HepG2 (cell line): ENCODE data around the gene MPC1L. TPM values are rescaled to one million over a fixed set of nuclear protein-coding genes. Genes with fewer than 3 reads are reported as not detected.
"Not testable (repeated sequence)": the region's sequence is repeated elsewhere in the genome, so short reads cannot be mapped to it uniquely, and the experiment has no call there.

Experiments
- ATAC-seq: fragments of 200-7000 bp; cut with Tn5 transposase; 3 replicates; pipeline ENCODE4 v1.9.1; 2020; ENCODE audit warnings: mild to moderate bottlenecking, moderate library complexity
- BruUV-seq: library from RNA; stranded (reverse); fragments of 400-500 nt; replicated peaks from 2 replicates; lab custom pipeline; 2021; lab: Mats Ljungman, UMichigan
- CTCF ChIA-PET: fragments of 300-600 bp; formaldehyde crosslinking; extraction: SDS; loops from one replicate; lab custom pipeline; 2021; ENCODE audit warnings: low total read pairs, inconsistent platforms, low intra/inter-chr PET ratio; lab: Yijun Ruan, JAX
- POLR2A ChIA-PET: fragments of 350-600 bp; sonication (Branson Sonifier 250); formaldehyde crosslinking; loops from one replicate; lab custom pipeline; 2020; ENCODE audit warnings: antibody characterized with exemption, inconsistent platforms; lab: Yijun Ruan, JAX
- DNase-seq: peaks from one replicate; pipeline ENCODE4 v3.0.0-alpha.2; 2015; ENCODE audit warnings: low spot score
- FAIRE-seq: peaks from 3 replicates; lab custom pipeline; 2011; peaks lifted over from hg19 to GRCh38; lab: Jason Lieb, UNC
- H2AFZ ChIP-seq: one replicate; pipeline ENCODE4 v1.6.1; 2011; ENCODE audit warnings: low read length, inconsistent platforms
- H3K27ac ChIP-seq: fragments of 300-600 bp; 3 replicates; pipeline ENCODE4 v1.8.0; 2011; ENCODE audit warnings: mixed run types, mild to moderate bottlenecking, mixed read lengths, low read length, inconsistent platforms; ENCODE audit not compliant: insufficient read depth; ENCODE audit errors: extremely low read length
- H3K27me3 ChIP-seq, 2 experiments: fragments of 200-600 bp in 1 of 2; 2 replicates in 1 of 2; 3 replicates in 1 of 2; pipeline versions ENCODE4 v1.6.0 to v1.8.0; 2011; ENCODE audit warnings: low read length in 2 of 2, mild to moderate bottlenecking in 2 of 2, moderate library complexity in 2 of 2, inconsistent platforms in 1 of 2; ENCODE audit not compliant: insufficient read depth in 2 of 2, control insufficient read depth in 1 of 2
- H3K36me3 ChIP-seq, 2 experiments: fragments of 200-600 bp in 1 of 2; replicated peaks in 1 of 2; 2 replicates in 1 of 2; 3 replicates in 1 of 2; pipeline versions ENCODE4 v1.5.1 to v1.8.0; 2011; ENCODE audit warnings: low read length in 2 of 2, inconsistent platforms in 1 of 2; ENCODE audit not compliant: insufficient read depth in 2 of 2, control insufficient read depth in 1 of 2
- H3K4me1 ChIP-seq: 2 replicates; pipeline ENCODE4 v1.5.1; 2012; ENCODE audit warnings: low read length, inconsistent platforms; ENCODE audit not compliant: insufficient read depth
- H3K4me2 ChIP-seq: 2 replicates; pipeline ENCODE4 v1.6.0; 2011; ENCODE audit warnings: low read depth, low read length, inconsistent platforms
- H3K4me3 ChIP-seq, 3 experiments: fragments of 200-600 bp in 1 of 3; sonication (generic), shearing (Covaris generic) in 1 of 3; replicated peaks in 1 of 3; 2 replicates each; pipeline ENCODE4 v1.5.1; 2011 to 2016; ENCODE audit warnings: low read length in 3 of 3, inconsistent platforms in 2 of 3, low read depth in 2 of 3, mild to moderate bottlenecking in 2 of 3, control low read depth in 1 of 3, mixed read lengths in 1 of 3; ENCODE audit not compliant: insufficient read depth in 1 of 3
- H3K79me2 ChIP-seq: one replicate; pipeline ENCODE4 v1.6.1; 2011; ENCODE audit warnings: low read length, inconsistent platforms; ENCODE audit not compliant: insufficient read depth
- H3K9ac ChIP-seq: 2 replicates; pipeline ENCODE4 v1.6.0; 2011; ENCODE audit warnings: mild to moderate bottlenecking, low read depth, low read length, inconsistent platforms; ENCODE audit not compliant: insufficient read depth
- H3K9me3 ChIP-seq: 2 replicates; pipeline ENCODE4 v1.5.1; 2012; ENCODE audit warnings: mild to moderate bottlenecking, low read length
- H4K20me1 ChIP-seq: 2 replicates; pipeline ENCODE4 v1.6.0; 2011; ENCODE audit warnings: inconsistent platforms, mild to moderate bottlenecking, low read length, moderate library complexity; ENCODE audit not compliant: insufficient read depth
- CBX1 ChIP-seq: IDR thresholded peaks from one replicate; pipeline ENCODE4 v1.6.1; 2016; ENCODE audit warnings: antibody characterized with exemption, low read depth
- HNF4G ChIP-seq, 2 experiments: sonication (generic) in 1 of 2; formaldehyde crosslinking in 1 of 2; IDR thresholded peaks; 2 replicates each; pipeline versions ENCODE4 v1.4.0 to v1.6.1; 2011 to 2020; ENCODE audit warnings: borderline replicate concordance in 2 of 2, low read depth in 2 of 2, mild to moderate bottlenecking in 2 of 2, low read length in 1 of 2, missing genetic modification reagents in 1 of 2, moderate library complexity in 1 of 2
- PTBP1 ChIP-seq: fragments of 200-400 bp; formaldehyde crosslinking; IDR thresholded peaks from 2 replicates; pipeline ENCODE4 v1.6.1; 2018; ENCODE audit warnings: low read length, low read depth; ENCODE audit not compliant: poor library complexity, severe bottlenecking
- RFXAP ChIP-seq: sonication (generic); formaldehyde crosslinking; IDR thresholded peaks from 2 replicates; pipeline ENCODE4 v1.4.0; 2020; ENCODE audit warnings: missing genetic modification reagents, borderline replicate concordance
- TARDBP ChIP-seq: sonication (generic); formaldehyde crosslinking; IDR thresholded peaks from 2 replicates; pipeline ENCODE4 v1.8.0; 2022; ENCODE audit warnings: mild to moderate bottlenecking, missing genetic modification reagents
- ZFP1 ChIP-seq: IDR thresholded peaks from 2 replicates; pipeline ENCODE4 v1.6.1; 2016
- ZNF207 ChIP-seq: fragments of 450-650 bp; IDR thresholded peaks from 2 replicates; pipeline ENCODE4 v1.6.1; 2016; ENCODE audit warnings: antibody characterized with exemption, borderline replicate concordance
- WGBS: methylation state at CpG from one replicate; pipeline ENCODE4 v1.1.6; 2017; ENCODE audit warnings: low lambda C conversion rate; 5-methylcytosine and 5-hydroxymethylcytosine counted together
- in situ Hi-C: cut with HindIII; loops from 2 replicates; pipeline ENCODE4 v1.10.0; 2017; ENCODE audit warnings: low pct_unique_long_range_greater_than_20kb; ENCODE audit not compliant: extremely low pct_ligation_motif_present
- intact Hi-C: fragments of 100-400 bp; cut with micrococcal nuclease; formaldehyde crosslinking; loops from one replicate; pipeline ENCODE4 v1.10.0; 2022; ENCODE audit not compliant: unreplicated experiment
- polyA plus RNA-seq, 8 experiments: library from polyadenylated mRNA; depleted of rRNA in 3 of 8; stranded (reverse) in 7 of 8; unstranded in 1 of 8; fragments of >200 nt; fragmentation: Illumina TruSeq in 4 of 8; extraction: Trizol in 4 of 8; gene quantifications; 2 replicates each; pipeline versions ENCODE4 v1.2.1 to v1.2.3, GENCODE V29; 2011 to 2016; ENCODE audit warnings: low read depth in 4 of 8, missing spikeins in 1 of 8, mixed read lengths in 1 of 8; ENCODE audit not compliant: insufficient read depth in 1 of 8
- total RNA-seq, 5 experiments: library from RNA; depleted of rRNA; stranded (reverse); fragments of >200 nt; fragmentation: Illumina TruSeq; extraction: Trizol; gene quantifications; 2 replicates each; pipeline ENCODE4 v1.2.3, GENCODE V29; 2016; ENCODE audit warnings: low read depth in 1 of 5
- TF ChIP-seq, protein P1 (sequence below): sonication (generic); formaldehyde crosslinking; IDR thresholded peaks from 2 replicates; pipeline ENCODE4 v1.5.1; 2020; ENCODE audit warnings: mild to moderate bottlenecking, missing genetic modification reagents, borderline replicate concordance
- TF ChIP-seq, protein P2 (sequence below): sonication (generic); formaldehyde crosslinking; IDR thresholded peaks from 2 replicates; pipeline ENCODE4 v1.4.0; 2020; ENCODE audit warnings: missing genetic modification reagents
- TF ChIP-seq, protein P3 (sequence below): sonication (generic); formaldehyde crosslinking; IDR thresholded peaks from 2 replicates; pipeline ENCODE4 v1.5.0; 2020; ENCODE audit warnings: missing genetic modification reagents

Gene MPC1L
- total and polyA plus RNA-seq, 2 of the 13 experiments (the other 11 are each of a cell fraction or from before 2014, with no cell fraction given) = not detected

DNA sequence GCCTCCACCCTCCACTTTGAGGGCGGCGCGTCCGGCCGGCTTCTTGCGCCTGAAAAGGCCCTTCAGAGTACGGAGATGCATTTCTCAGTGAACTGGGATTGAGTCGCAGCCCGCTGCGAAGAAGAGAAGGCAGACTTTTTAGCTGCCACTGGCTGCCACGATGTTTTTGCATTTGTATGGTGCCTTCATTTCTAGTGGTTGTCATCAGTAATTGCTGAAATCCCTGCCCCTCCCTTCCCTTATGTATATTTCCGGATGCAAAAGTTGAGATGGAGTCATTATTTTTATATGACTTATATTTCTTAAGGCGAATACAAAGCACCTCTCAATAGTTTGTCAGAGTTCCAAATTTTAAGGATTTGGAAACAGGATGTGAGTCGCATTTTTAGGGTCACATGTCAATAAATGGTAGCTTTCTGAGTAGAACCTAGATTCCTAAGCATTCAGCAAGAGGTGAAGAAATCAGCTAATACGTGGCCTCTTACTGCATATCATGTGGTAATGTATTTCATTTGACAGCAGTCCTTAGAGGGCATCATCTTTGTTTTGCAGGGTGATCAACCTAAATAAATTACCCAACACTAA lies 41.8 kb upstream of the MPC1L start (continued):
- TF ChIP-seq, protein P1, sequence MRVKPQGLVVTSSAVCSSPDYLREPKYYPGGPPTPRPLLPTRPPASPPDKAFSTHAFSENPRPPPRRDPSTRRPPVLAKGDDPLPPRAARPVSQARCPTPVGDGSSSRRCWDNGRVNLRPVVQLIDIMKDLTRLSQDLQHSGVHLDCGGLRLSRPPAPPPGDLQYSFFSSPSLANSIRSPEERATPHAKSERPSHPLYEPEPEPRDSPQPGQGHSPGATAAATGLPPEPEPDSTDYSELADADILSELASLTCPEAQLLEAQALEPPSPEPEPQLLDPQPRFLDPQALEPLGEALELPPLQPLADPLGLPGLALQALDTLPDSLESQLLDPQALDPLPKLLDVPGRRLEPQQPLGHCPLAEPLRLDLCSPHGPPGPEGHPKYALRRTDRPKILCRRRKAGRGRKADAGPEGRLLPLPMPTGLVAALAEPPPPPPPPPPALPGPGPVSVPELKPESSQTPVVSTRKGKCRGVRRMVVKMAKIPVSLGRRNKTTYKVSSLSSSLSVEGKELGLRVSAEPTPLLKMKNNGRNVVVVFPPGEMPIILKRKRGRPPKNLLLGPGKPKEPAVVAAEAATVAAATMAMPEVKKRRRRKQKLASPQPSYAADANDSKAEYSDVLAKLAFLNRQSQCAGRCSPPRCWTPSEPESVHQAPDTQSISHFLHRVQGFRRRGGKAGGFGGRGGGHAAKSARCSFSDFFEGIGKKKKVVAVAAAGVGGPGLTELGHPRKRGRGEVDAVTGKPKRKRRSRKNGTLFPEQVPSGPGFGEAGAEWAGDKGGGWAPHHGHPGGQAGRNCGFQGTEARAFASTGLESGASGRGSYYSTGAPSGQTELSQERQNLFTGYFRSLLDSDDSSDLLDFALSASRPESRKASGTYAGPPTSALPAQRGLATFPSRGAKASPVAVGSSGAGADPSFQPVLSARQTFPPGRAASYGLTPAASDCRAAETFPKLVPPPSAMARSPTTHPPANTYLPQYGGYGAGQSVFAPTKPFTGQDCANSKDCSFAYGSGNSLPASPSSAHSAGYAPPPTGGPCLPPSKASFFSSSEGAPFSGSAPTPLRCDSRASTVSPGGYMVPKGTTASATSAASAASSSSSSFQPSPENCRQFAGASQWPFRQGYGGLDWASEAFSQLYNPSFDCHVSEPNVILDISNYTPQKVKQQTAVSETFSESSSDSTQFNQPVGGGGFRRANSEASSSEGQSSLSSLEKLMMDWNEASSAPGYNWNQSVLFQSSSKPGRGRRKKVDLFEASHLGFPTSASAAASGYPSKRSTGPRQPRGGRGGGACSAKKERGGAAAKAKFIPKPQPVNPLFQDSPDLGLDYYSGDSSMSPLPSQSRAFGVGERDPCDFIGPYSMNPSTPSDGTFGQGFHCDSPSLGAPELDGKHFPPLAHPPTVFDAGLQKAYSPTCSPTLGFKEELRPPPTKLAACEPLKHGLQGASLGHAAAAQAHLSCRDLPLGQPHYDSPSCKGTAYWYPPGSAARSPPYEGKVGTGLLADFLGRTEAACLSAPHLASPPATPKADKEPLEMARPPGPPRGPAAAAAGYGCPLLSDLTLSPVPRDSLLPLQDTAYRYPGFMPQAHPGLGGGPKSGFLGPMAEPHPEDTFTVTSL (CRISPR knock-in tag) = no peak
- no peak for TF ChIP-seq CBX1
- no peak for TF ChIP-seq TARDBP (CRISPR knock-in tag)
- no peak for TF ChIP-seq RFXAP (CRISPR knock-in tag)
- TF ChIP-seq, protein P2, sequence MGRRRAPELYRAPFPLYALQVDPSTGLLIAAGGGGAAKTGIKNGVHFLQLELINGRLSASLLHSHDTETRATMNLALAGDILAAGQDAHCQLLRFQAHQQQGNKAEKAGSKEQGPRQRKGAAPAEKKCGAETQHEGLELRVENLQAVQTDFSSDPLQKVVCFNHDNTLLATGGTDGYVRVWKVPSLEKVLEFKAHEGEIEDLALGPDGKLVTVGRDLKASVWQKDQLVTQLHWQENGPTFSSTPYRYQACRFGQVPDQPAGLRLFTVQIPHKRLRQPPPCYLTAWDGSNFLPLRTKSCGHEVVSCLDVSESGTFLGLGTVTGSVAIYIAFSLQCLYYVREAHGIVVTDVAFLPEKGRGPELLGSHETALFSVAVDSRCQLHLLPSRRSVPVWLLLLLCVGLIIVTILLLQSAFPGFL (CRISPR knock-in tag) = no peak
- no peak for TF ChIP-seq PTBP1
- no peak for TF ChIP-seq HNF4G (IDR thresholded peaks at IDR 0.05; ENCODE audit: borderline replicate concordance, low read depth, low read length)
- TF ChIP-seq HNF4G (CRISPR knock-in tag; IDR thresholded peaks at IDR 0.05; ENCODE audit: borderline replicate concordance, low read depth) = no peak
- TF ChIP-seq, protein P3, sequence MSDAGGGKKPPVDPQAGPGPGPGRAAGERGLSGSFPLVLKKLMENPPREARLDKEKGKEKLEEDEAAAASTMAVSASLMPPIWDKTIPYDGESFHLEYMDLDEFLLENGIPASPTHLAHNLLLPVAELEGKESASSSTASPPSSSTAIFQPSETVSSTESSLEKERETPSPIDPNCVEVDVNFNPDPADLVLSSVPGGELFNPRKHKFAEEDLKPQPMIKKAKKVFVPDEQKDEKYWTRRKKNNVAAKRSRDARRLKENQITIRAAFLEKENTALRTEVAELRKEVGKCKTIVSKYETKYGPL (CRISPR knock-in tag) = no peak
- no peak for TF ChIP-seq ZNF207
- TF ChIP-seq ZFP1 (CRISPR knock-in tag) = no peak

GRCh38 chrX:40582178-40582577 lies 41.0 kb upstream of the MPC1L start:
- ATAC-seq, H4K20me1 ChIP-seq, H2AFZ ChIP-seq, POLR2A ChIA-PET, H3K36me3 ChIP-seq, DNase-seq, H3K27me3 ChIP-seq, CTCF ChIA-PET, H3K27ac ChIP-seq, in situ Hi-C loops, FAIRE-seq, BruUV-seq, H3K9ac ChIP-seq, H3K9me3 ChIP-seq, H3K4me3 ChIP-seq: not testable (repeated sequence)
- 91% methylated on average over 12 of the region's 13 CpGs for WGBS
- H3K79me2 ChIP-seq = peaks cover 21% of the 10 kb centered on the region
- intact Hi-C loops = loop anchor here (10.0 kb wide), 1 partner anchor 63 kb away; the partner anchor contains the start of gene CXorf38
- peaks cover 47% of the 10 kb centered on the region for H3K4me1 ChIP-seq
- H3K4me2 ChIP-seq = peak overlapping the region; percentile 71
